ENCODE data around the gene HEATR5A. TPM values are rescaled to one million over a fixed set of nuclear protein-coding genes. Genes with fewer than 3 reads are reported as not detected.

HEATR5A gene
- total RNA-seq, 1 experiment from 2014 or later: 31.6 TPM

GRCh38 chr14:31426663-31427062 lies 6.3 kb upstream of the HEATR5A start:
- no peak for DNase-seq (ENCODE audit: low spot score)

DNA sequence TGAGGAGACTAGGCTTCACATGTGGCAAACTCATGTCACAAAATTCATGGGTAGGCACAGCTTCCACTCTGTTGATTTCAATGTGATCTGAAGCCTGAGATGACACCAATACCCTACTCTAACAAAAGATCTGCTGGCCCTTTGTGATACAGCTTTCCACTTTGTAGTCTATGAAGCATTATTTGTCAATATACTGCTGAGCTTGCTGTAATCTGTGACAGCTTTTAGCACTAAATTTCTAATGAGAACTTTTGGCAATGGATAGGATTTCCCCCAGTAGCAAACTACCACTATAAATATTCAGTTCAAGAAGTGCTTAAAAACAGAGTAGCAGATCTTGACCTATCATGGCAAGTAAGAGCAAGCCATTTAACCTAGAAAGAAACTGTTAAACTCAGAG lies 5.6 kb upstream of the HEATR5A start:
- DNase-seq (ENCODE audit: low spot score): no peak

DNA sequence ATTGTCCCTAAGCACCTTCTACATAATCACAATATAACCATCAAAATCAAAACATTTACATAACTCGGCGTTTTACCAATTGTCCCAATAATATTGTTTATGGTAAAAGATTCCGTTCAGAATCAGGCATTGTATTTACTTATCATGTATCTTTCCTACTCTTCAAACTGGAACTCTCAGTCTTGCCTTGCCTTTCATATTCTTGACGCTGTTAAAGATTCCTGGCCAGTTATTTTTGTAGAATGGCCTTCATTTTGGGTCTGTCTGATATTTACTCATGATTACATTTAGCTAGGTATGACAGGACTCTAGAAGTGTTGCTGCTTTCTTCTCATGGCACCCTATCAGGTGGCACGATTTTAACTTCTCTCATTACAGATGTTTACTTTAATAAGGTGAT lies 850 bp upstream of the HEATR5A start:
- DNase-seq (ENCODE audit: low spot score): no peak

DNA sequence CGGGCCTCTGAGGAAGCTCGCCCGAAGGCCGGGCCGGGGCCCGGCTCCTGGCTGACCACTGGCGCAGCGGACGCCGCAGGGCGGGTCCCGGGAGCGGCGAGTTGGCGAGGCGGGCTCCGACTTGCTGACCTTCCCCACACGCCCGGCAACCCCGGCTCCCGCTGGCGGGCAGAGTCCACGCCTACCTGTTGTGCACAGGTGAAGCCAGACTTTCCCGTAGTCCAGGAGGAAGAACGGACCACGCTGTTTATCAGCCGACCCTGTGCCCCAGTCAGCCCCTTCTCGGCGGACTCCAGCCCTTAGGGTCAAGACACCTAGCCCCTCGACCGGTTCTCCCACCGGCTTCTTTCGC lies 407 bp downstream of the HEATR5A start:
- no peak for DNase-seq (ENCODE audit: low spot score)

DNA sequence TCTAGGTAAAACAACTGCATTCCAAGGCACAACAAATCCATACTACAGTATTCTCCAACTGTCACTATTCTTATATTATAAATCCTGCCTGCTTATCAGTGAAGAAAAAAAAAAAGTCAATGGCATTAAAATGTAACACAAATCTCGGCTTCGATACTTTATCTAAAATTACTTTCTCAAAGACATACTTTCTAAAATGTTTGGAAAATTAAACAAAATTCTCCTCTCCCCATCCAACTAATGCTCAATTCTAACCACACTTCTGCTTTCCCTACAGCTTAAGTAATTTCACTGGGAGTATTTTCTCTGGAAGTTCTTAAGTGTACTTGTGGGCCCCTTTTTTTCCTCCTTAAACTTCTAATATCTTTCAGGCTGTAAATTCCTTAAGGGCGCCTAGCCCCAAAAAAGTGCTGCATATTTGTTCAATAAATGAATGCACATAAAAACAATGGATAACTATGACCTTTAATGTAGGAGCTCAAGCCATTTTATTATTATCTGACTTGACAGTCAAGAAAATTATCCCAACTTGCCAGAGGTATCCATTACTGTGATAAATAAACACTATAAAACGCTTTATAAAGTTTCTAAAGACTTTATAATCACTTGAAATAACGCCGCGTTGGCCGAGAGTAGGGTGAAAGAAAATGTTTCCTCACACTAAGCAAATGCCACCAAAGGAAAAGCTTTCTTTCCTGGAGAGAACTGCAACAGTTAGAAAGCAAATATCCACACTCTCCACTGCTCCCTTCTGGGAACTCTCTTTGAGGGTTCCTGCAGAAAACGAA lies 977 bp downstream of the HEATR5A start:
- peak; percentile 22 for DNase-seq (ENCODE audit: low spot score)

DNA sequence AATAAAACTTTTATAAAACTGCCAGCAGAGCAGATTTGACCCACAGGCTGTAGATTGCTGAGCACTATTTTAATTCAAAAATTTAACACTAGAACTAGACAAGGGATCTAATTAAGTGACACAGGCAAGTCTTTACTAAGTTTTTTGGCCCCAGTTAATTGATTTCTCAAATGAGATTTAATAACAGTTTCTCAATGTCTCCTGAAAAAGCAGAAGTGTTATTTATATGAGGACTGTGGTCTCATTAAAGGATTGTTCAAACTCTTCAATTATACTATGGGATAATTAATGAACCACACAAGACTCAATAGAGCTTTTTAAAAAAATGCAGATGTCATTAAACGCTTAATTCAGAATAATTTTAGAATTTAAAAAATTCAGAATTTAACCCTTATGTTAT lies 1.9 kb downstream of the HEATR5A start:
- DNase-seq (ENCODE audit: low spot score): no peak

GRCh38 chr14:31414190-31414833 lies 6.0 kb downstream of the HEATR5A start:
- DNase-seq (ENCODE audit: low spot score): no peak

DNA sequence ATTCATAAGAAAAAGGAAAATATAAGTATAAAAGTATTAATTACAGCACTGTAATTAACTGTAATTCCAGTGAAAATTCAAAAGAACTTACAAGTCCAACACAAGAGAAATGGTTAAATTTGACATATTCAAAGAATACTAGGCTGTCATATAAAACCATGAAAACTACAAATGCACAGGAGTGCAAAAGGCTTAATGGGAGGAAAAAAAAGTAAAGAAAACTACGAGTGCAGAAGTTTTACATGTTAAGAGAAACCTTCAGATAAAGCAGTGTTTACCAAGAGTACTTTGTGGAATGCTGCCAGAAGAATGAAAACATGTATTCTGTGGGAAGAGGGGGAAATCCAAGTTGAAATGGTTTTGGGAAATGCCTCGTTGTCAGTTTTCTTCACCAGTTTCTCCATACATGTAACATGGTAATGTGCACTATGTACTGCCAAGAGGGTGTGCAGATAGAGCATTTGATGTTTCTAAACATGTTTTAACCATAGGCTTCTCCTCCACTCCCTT lies 9.1 kb downstream of the HEATR5A start:
- no peak for DNase-seq (ENCODE audit: low spot score)

DNA sequence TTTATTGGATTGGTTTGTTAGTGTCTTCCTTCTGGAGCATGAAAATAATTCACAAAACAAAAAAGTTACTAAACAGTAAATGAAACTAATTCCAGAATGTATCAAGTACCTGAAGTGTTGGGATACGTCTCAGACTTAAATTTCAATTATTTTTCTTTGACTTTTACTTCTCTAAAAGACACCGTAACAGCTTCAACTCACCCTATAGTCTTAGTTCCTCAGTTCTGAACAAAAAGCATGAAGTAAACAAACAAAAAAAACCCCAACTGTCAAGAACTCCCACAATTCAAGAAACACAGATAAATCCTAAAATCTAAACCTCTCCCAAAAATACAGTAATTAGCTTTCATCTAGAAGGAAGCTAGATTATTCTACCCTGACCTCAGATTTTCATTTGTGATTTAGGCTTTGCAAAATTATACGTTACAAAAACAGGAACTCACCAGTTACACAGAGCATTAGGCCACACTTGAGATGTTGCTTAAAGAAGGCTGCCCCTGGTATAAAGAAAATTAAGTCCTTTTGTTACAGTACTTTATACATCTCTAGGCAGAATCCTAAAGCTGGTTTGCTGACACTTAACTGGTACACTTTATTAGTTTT lies 10.2 kb downstream of the HEATR5A start:
- no peak for DNase-seq (ENCODE audit: low spot score)

- no peak for DNase-seq (ENCODE audit: low spot score)
Measured at GRCh38 chr14:31408421-31408820, 11.9 kb downstream of the HEATR5A start.

- DNase-seq (ENCODE audit: low spot score): no peak
Measured at GRCh38 chr14:31405599-31406232, 14.6 kb downstream of the HEATR5A start.

DNA sequence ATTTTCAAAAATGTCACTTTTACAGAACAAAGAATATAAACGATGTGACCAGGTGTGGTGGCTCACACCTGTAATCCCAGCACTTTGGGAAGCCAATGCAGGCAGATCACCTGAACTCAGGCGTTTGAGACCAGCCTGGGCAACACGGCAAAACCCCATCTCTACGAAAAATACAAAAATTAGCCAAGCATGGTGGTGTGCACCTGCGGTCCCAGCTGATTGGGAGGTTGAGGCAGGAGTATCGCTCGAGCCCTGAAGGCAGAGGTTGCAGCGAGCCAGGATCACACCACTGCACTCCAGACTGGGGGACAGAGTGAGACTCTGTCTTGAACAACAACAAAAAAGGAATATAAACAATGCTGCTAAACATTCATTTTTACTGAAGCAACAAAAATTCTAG lies 15.2 kb downstream of the HEATR5A start:
- DNase-seq (ENCODE audit: low spot score): no peak

DNA sequence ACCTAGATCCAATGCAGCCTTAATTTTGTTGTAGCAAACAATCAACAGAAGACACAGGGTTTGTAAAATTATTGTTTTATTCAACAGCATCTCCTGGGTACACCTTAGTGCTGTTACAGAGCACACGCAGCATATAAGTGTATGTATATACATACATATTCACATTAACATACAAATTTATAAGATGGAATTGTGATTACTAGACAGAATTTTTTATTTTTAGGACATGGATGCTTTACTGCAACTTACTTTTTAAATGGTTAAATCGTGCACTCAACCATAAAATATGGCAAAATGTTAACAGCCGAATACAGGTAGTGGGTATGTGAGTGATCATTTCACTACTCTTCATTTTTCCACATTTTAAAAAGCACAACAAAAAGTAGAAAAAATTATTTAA lies 16.6 kb downstream of the HEATR5A start:
- DNase-seq (ENCODE audit: low spot score): no peak

- DNase-seq (ENCODE audit: low spot score): no peak
Measured at GRCh38 chr14:31402764-31403439, 17.4 kb downstream of the HEATR5A start.

- no peak for DNase-seq (ENCODE audit: low spot score)
Measured at GRCh38 chr14:31401369-31401932, 18.9 kb downstream of the HEATR5A start.

DNA sequence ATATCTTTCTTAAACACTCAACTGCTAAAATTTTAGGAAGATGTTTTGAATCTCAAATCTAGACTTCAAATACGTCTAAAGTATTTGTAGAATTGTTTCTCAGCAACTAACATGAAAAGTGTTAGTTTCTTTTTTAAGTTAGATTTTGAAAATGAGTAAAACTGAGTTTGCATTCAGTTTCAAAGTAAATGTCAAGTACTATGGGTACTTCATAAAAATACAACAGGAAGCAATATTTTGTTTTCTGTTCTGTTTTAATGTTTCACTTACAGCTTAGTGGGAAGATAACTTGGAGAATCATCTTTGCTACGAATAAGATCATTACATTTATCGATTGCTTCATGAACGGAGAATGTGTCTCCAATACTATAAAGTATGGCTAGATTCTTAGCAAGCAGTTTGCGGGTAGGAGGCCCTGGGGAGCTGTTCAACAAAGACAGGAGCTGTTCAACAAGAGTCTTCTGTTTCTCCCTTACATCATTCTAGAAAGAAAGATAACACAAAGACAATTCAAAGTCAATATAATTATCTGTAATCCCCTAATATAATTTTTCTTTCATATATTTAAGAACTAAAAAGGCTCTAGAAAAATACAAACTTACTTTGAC lies 20.2 kb downstream of the HEATR5A start:
- DNase-seq (ENCODE audit: low spot score): no peak

GRCh38 chr14:31395572-31396205 lies 24.7 kb downstream of the HEATR5A start:
- no peak for DNase-seq (ENCODE audit: low spot score)

- no peak for DNase-seq (ENCODE audit: low spot score)
Measured at GRCh38 chr14:31395119-31395518, 25.2 kb downstream of the HEATR5A start.

DNA sequence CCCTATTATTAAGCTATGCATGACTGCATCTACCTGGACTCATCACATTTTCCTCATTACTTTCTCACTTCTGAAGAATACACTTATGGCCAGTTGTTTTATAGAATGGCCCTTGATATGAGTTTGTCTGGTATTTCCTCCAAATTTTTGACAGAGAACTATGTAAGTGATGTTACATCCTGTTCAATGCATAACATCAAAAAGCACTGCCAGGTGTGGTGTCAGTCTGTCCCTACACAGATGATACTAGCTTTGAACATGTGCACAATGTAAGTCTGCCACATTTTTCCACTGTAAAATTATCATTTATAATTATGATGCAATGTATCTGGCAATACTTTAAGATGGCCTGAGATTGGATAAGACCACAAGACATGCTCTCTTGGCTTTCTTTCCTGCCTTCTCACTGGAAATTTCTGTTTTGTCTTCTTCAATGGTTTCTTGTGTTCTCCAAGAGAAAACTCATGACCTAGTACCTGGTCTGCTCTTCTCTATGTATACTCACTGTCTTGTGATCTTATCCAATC lies 28.3 kb downstream of the HEATR5A start:
- DNase-seq (ENCODE audit: low spot score): no peak

- DNase-seq (ENCODE audit: low spot score): no peak
Measured at GRCh38 chr14:31391473-31391872, 28.9 kb downstream of the HEATR5A start.
